GM13976 (cell line): ENCODE results near the gene SMG7.

Experiments used
- DNase-seq: peaks from one replicate; pipeline ENCODE4 v3.0.0; 2012; ENCODE audit warnings: low spot score
- CTCF ChIP-seq: IDR thresholded peaks from 2 replicates; pipeline ENCODE4 v1.5.1; 2012; ENCODE audit warnings: borderline replicate concordance, mild to moderate bottlenecking; ENCODE audit not compliant: insufficient read depth; ENCODE audit errors: extremely low read depth, missing control alignments, control extremely low read depth
- in situ Hi-C: fragments of 300-500 bp; cut with MboI; formaldehyde crosslinking; loops from one replicate; pipeline ENCODE4 v1.12.0; 2022; ENCODE audit warnings: low sequenced_read_pairs, mixed read lengths, inconsistent platforms; ENCODE audit not compliant: unreplicated experiment

Gene SMG7

GRCh38 chr1:183435497-183435896 is 36.8 kb upstream of the SMG7 start:
- TF ChIP-seq CTCF, result no peak
- in situ Hi-C loops, result no loop called here
- DNase-seq, result no peak

GRCh38 chr1:183438060-183438459 is 34.2 kb upstream of the SMG7 start:
- in situ Hi-C loops, result no loop called here

GRCh38 chr1:183443011-183443410 is 29.3 kb upstream of the SMG7 start:
- no peak for TF ChIP-seq CTCF
- no peak for DNase-seq
- in situ Hi-C loops, result no loop called here

More at GRCh38 chr1:183438060-183438459, 34.2 kb upstream of the SMG7 start:
- no peak for TF ChIP-seq CTCF
- no peak for DNase-seq

GRCh38 chr1:183443466-183443865 is 28.8 kb upstream of the SMG7 start:
- in situ Hi-C loops, result no loop called here
- no peak for TF ChIP-seq CTCF
- no peak for DNase-seq

GRCh38 chr1:183444243-183444642 is 28.1 kb upstream of the SMG7 start:
- no peak for TF ChIP-seq CTCF
- no peak for DNase-seq
- in situ Hi-C loops, result no loop called here

GRCh38 chr1:183449223-183449770 is 23.0 kb upstream of the SMG7 start:
- in situ Hi-C loops, result no loop called here
- TF ChIP-seq CTCF, result no peak

More at GRCh38 chr1:183449223-183449770, 23.0 kb upstream of the SMG7 start:
- DNase-seq, result no peak
